T47D (cell line): Measurements from ENCODE around the gene S1PR1.

ENCODE experiments used
- DNase-seq, 2 experiments: peaks; one replicate each; pipeline versions ENCODE4 v3.0.0 to v3.0.0-alpha.2; 2011 to 2012; ENCODE audit warnings: low read depth in 1 of 2, low spot score in 1 of 2
- JUND ChIP-seq: IDR thresholded peaks from 2 replicates; pipeline ENCODE4 v1.6.1; 2012; ENCODE audit warnings: low read depth
- in situ Hi-C: cut with HindIII; loops from 2 replicates; pipeline ENCODE4 v1.10.0; 2016; ENCODE audit warnings: low sequenced_read_pairs, low pct_unique_long_range_greater_than_20kb

The S1PR1 gene

DNA sequence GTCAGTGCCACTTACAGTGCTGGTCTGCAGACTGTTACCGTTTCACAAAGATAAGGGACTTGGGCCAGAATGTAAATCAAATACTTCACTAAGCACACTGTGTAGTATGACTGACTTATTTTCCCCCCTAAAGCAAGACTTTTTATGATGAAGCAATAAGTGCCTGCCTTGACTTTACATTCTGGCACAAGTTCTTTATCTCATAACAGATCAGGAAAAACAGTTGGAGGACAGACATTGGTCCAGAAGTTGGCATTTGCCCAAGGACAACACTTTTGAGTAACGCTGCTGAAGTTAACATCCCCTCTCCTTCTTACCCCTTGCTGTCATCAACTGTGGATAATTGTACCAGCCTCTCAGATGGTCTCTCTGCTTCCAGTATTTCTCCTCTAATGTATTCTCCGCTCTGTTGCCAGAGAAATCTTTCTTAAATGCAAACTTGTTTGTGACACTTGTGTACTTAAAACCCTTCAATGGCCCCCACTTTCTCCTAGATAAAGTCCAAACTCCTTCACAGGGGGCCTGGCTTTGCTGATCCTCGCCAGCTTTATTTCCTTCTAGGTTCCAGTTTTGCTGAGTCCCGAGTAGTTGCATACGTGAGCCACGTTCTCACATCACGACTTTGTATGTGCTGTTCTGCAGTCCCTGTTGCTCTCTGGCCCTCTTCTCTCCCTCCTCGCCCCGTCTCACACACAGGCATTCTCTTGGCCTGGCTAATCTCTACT, 45.7 kb downstream of the S1PR1 start:
- TF ChIP-seq JUND, result no peak
- DNase-seq, result no peak
- in situ Hi-C loops, result no loop called here

DNA sequence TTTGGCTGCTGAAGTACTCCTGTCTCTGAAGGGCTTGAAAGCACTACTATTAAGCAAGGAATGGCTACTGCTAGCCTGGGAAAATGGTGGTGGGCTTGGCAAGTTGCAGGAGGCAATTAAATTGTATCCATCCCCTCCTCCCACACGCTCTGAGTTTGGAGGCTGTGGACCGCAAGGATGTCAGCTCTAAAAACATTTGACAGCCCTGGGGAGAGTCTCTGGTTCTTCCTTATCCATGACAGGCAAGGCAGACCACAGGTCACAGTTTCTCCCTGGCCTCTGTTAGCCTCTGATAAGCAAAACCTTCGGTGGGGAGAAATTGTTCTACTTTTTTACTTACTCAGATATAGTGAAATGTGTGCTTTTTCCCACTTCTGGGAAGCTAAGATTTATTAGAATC, 46.6 kb downstream of the S1PR1 start:
- no peak for TF ChIP-seq JUND
- in situ Hi-C loops, result no loop called here
- DNase-seq, result no peak

DNA sequence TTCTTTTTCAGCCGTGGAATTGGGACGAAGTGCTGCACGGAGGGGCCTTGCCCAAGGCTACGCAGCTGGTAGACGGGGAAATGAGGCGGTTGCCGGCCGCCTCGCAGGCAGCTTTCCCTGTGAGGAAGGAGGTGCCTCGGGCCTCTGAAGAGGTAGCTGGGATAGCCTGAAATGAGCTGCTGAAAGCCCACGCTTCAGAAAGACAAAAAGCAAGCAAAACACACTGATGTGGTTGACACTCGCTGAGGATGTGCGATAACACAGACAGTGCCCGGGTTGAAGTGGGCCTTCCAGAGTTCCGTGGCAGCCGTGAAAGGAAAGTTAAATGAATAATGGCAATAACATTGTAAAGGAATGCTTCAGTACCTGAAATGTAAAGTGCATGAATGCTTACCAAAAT, 47.2 kb downstream of the S1PR1 start:
- DNase-seq, result no peak
- in situ Hi-C loops, result no loop called here
- TF ChIP-seq JUND, result no peak

GRCh38 chr1:101284622-101285218, 47.9 kb downstream of the S1PR1 start:
- no peak for TF ChIP-seq JUND
- no peak for DNase-seq
- in situ Hi-C loops, result no loop called here

DNA sequence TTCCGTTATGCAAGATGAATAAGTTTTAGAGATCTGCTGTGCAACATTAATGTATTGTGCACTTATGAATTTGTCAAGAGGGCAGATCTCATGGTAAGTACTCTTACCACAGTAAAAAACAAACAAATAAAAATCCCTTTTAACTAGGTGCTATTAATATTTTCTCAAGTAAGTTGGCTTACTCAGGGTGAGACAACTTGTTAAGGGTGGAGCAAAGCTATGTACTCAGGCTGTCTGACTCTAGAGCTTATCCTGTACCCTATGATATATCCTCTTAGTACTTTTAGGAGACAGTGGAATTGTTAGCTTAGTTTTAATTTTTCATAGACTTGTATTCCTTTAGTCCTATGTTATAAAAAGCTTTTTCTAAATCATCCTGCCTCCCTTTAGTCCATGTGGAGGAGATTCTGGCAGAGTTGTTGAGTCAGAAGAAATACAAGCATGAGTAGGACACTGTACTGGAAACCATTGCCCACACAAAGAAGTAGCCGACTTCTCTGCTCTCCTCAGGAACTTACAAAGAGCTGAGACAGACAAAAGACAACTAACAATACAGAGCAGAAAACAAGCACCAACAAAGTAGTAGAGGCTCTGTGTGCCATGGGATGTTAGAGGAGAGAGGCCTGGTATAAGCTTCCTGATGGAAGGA, 49.2 kb downstream of the S1PR1 start:
- TF ChIP-seq JUND, result no peak
- in situ Hi-C loops, result no loop called here
- no peak for DNase-seq

- in situ Hi-C loops, result no loop called here
- no peak for TF ChIP-seq JUND
Measured at GRCh38 chr1:101288491-101288944, 51.7 kb downstream of the S1PR1 start.

GRCh38 chr1:101290119-101290921, 53.5 kb downstream of the S1PR1 start:
- in situ Hi-C loops, result no loop called here
- TF ChIP-seq JUND, result no peak
- DNase-seq, result no peak

More at GRCh38 chr1:101288491-101288944, 51.7 kb downstream of the S1PR1 start:
- DNase-seq, result peak; percentile 31 to 68
